ENCODE measurements around the gene CASK. TPM values are rescaled to one million over a fixed set of nuclear protein-coding genes. Genes with fewer than 3 reads are reported as not detected.

The CASK gene
- total RNA-seq, 2 donors from 2014 or later: 22.3 to 27.4 TPM

- H3K9me3 ChIP-seq: no peaks in the 10 kb centered on the region
- H3K27me3 ChIP-seq: no peaks in the 10 kb centered on the region
- TF ChIP-seq POLR2A (IDR thresholded peaks at IDR 0.05): no peak
- TF ChIP-seq, protein P1, sequence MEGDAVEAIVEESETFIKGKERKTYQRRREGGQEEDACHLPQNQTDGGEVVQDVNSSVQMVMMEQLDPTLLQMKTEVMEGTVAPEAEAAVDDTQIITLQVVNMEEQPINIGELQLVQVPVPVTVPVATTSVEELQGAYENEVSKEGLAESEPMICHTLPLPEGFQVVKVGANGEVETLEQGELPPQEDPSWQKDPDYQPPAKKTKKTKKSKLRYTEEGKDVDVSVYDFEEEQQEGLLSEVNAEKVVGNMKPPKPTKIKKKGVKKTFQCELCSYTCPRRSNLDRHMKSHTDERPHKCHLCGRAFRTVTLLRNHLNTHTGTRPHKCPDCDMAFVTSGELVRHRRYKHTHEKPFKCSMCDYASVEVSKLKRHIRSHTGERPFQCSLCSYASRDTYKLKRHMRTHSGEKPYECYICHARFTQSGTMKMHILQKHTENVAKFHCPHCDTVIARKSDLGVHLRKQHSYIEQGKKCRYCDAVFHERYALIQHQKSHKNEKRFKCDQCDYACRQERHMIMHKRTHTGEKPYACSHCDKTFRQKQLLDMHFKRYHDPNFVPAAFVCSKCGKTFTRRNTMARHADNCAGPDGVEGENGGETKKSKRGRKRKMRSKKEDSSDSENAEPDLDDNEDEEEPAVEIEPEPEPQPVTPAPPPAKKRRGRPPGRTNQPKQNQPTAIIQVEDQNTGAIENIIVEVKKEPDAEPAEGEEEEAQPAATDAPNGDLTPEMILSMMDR (IDR thresholded peaks at IDR 0.05): no peak
- ATAC-seq (no peak), DNase-seq (peak in 1 of 4 donors; percentile 14)
- intact Hi-C loops (cut with DNase I): no loop called here
- no peak overlapping the region for H3K27ac ChIP-seq
- 45 to 67% methylated on average over 2 of the region's 2 CpGs for WGBS, 2 donors
- H3K4me1 ChIP-seq: no peaks in the 10 kb centered on the region
- no peaks in the 10 kb centered on the region for H3K36me3 ChIP-seq (replicated peaks in 1 of 2; ENCODE audit: insufficient read depth in 1 of 2, low read depth in 2 of 2)
- no peak overlapping the region for H3K4me3 ChIP-seq
Observed at GRCh38 chrX:41634284-41634683, 289.1 kb downstream of the CASK start.

- ATAC-seq (no peak), DNase-seq (no peak)
- Histone ChIP-seq H3K9me3 (no peaks in the 10 kb centered on the region), H3K4me3 (no peak overlapping the region), H3K4me1 (no peaks in the 10 kb centered on the region), H3K36me3 (replicated peaks in 1 of 2; ENCODE audit: insufficient read depth in 1 of 2, low read depth in 2 of 2) (no peaks in the 10 kb centered on the region), H3K27ac (no peak overlapping the region), H3K27me3 (no peaks in the 10 kb centered on the region)
- intact Hi-C loops (cut with DNase I): no loop called here
- TF ChIP-seq POLR2A (IDR thresholded peaks at IDR 0.05): no peak
- TF ChIP-seq, protein P1 (IDR thresholded peaks at IDR 0.05): no peak
- 72 to 90% methylated on average over 2 of the region's 2 CpGs for WGBS, 2 donors
Observed at GRCh38 chrX:41630091-41630490, 293.3 kb downstream of the CASK start.

- no peak for ATAC-seq
- no peak for DNase-seq
- no peaks in the 10 kb centered on the region for H3K36me3 ChIP-seq (replicated peaks in 1 of 2; ENCODE audit: insufficient read depth in 1 of 2, low read depth in 2 of 2)
- no peak overlapping the region for H3K4me3 ChIP-seq
- intact Hi-C loops (cut with DNase I): no loop called here
- H3K4me1 ChIP-seq: no peaks in the 10 kb centered on the region
- no peaks in the 10 kb centered on the region for H3K9me3 ChIP-seq
- TF ChIP-seq, protein P1 (IDR thresholded peaks at IDR 0.05): no peak
- no peak for TF ChIP-seq POLR2A (IDR thresholded peaks at IDR 0.05)
- no peak overlapping the region for H3K27ac ChIP-seq
- no peaks in the 10 kb centered on the region for H3K27me3 ChIP-seq
- WGBS, 2 donors: 100% methylated on average over 1 of the region's 1 CpG
Observed at GRCh38 chrX:41629539-41629938, 293.8 kb downstream of the CASK start.

DNA sequence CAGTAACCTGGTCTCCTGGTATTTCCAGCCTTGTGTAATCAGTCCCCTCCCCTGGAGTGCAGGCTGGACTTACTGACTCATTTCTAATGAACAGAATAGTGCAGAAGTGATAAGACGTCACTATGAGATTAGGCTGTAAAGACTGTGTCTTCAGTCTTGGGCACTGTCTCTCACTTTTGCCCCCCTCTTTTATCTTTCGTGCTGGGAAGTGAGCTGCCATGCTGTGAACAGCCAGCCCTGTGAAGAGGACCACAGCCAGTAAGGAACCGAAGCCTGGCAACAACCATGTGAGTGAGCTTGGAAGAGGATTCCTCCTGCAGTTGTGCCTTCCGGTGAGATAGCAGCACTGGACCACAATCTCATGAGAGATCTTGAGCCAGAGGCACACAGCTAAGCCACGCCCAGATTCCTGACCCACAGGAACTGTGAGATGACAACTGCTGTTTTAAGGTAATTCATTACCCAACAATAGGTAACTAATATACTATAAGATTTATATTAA lies 302.1 kb downstream of the CASK start:
- H3K36me3 ChIP-seq (replicated peaks in 1 of 2; ENCODE audit: insufficient read depth in 1 of 2, low read depth in 2 of 2): no peaks in the 10 kb centered on the region
- no peak overlapping the region for H3K4me3 ChIP-seq
- WGBS, 2 donors: 71 to 74% methylated on average over 4 of the region's 5 CpGs
- intact Hi-C loops (cut with DNase I): no loop called here
- DNase-seq (peak in 1 of 4 donors; percentile 11), ATAC-seq (no peak)
- TF ChIP-seq, protein P1 (IDR thresholded peaks at IDR 0.05): no peak
- no peak for TF ChIP-seq POLR2A (IDR thresholded peaks at IDR 0.05)
- no peaks in the 10 kb centered on the region for H3K4me1 ChIP-seq
- no peaks in the 10 kb centered on the region for H3K9me3 ChIP-seq
- H3K27me3 ChIP-seq: no peaks in the 10 kb centered on the region
- no peak overlapping the region for H3K27ac ChIP-seq

GRCh38 chrX:41619221-41619620 lies 304.1 kb downstream of the CASK start:
- Histone ChIP-seq H3K9me3 (no peaks in the 10 kb centered on the region), H3K4me3 (no peak overlapping the region), H3K4me1 (no peaks in the 10 kb centered on the region), H3K27ac (no peak overlapping the region), H3K27me3 (no peaks in the 10 kb centered on the region), H3K36me3 (replicated peaks in 1 of 2; ENCODE audit: insufficient read depth in 1 of 2, low read depth in 2 of 2) (no peaks in the 10 kb centered on the region)
- ATAC-seq: no peak
- DNase-seq: no peak
- intact Hi-C loops (cut with DNase I): no loop called here
- no peak for TF ChIP-seq POLR2A (IDR thresholded peaks at IDR 0.05)
- TF ChIP-seq, protein P1 (IDR thresholded peaks at IDR 0.05): no peak
